Measurements from ENCODE around the gene SRMS.
A peak's percentile ranks its signal among the peaks of the same experiment; 100 is the strongest.

Gene SRMS

GRCh38 chr20:63551068-63551467 lies 3.5 kb upstream of the SRMS start:
- DNase-seq, result no peak

GRCh38 chr20:63549679-63550282 lies 2.2 kb upstream of the SRMS start:
- DNase-seq, result no peak

GRCh38 chr20:63549019-63549418 lies 1.5 kb upstream of the SRMS start:
- no peak for DNase-seq

GRCh38 chr20:63548542-63548941 lies 993 bp upstream of the SRMS start:
- DNase-seq, result no peak

- DNase-seq, result no peak
Observed at GRCh38 chr20:63546956-63547724, 409 bp downstream of the SRMS start.

DNA sequence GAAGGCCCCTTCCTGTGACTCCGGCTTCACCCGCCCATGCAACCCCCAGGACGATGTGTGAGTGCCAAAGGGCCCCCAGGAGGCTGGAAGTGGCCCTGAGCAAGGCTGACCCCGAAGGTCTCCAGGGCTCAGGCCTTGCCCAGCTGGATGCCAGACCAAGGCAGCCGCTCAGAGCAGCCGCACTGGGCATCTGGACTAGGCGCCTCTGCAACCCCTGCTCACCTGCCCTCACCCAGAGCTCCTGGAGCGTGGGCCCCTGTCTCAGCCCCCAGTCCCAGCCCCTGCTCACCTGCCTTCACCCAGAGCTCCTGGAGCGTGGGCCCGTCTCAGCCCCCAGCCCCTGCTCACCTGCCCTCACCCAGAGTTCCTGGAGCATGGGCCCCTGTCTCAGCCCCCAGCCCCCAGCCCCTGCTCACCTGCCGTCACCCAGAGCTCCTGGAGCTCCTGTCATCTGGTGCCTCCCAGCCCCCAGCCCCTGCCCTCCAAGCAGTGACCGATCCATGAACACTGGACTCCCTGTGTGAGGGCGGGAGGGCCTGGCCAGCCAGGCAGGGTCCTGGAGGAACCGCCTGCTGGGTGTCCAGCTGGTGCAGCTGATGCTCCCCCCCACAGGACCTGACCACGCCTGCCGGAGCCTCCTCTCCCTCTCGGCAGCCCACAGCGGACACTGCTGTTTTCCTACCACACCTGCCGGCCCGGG lies 1.1 kb downstream of the SRMS start:
- no peak for DNase-seq

DNA sequence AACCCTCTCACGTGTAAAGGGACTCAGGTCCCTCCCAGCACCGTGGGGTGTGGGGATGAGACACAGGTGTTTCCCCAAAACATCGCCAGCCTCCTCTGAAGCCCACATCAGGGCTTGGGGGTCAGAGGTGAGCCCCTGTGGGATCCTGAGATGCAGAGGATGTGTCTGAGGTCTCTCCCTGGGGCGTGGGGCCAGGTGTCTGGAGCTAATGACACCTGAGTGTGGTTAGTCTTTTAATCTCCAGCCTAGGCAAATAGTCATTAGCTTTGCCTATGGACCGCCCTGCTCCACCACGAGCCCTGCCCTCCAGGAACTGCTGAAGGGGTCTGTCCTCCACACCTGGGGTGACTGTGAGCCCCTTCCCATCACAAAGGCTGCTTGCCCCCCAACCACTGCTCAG lies 1.7 kb downstream of the SRMS start:
- no peak for DNase-seq

GRCh38 chr20:63544958-63545516 lies 2.5 kb downstream of the SRMS start:
- no peak for DNase-seq

GRCh38 chr20:63544241-63544957 lies 3.1 kb downstream of the SRMS start:
- no peak for DNase-seq

- no peak for DNase-seq
Observed at GRCh38 chr20:63543733-63544132, 3.8 kb downstream of the SRMS start.

DNA sequence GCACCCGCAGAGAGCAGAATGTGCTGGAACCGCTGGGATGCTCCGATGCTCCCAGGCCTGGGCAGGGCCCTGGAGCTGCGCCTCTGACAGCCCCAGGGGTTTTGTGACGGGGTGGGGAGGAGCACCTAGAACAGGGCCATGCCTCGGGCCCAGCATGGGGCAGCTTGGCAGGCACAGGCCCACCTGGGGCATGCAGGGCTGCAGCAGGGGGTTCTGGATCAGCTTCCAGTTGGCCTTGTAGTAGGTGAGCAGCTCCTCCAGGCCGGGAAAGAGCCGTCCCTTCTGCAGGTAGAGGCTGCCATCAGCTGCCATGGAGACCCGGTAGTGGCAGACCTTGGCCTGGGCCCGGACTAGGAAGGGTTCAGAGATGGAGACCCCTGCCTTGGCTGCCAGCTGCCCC lies 4.4 kb downstream of the SRMS start:
- DNase-seq, result no peak

GRCh38 chr20:63542696-63543095 lies 4.9 kb downstream of the SRMS start:
- no peak for DNase-seq

GRCh38 chr20:63542031-63542559 lies 5.5 kb downstream of the SRMS start:
- no peak for DNase-seq

DNA sequence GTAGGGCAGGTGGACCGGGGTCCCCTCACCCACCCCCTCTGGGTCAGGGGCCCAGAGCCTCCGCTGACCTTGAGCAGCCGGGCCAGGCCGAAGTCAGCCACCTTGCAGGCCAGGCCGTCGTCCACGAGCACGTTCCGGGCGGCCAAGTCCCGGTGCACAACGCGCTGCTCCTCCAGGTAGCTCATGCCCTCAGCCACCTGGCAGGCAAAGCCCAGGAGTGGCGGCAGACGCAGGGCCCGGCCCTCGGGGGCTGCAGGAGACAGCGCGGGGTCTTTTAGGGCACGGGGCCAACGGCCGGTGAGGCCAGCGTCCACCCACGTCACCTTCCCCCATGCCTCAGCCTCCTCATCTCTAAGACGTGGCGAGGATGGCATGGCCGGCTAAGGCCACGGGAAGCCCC lies 6.2 kb downstream of the SRMS start:
- no peak for DNase-seq

GRCh38 chr20:63540417-63541186 lies 6.9 kb downstream of the SRMS start:
- DNase-seq, result no peak

DNA sequence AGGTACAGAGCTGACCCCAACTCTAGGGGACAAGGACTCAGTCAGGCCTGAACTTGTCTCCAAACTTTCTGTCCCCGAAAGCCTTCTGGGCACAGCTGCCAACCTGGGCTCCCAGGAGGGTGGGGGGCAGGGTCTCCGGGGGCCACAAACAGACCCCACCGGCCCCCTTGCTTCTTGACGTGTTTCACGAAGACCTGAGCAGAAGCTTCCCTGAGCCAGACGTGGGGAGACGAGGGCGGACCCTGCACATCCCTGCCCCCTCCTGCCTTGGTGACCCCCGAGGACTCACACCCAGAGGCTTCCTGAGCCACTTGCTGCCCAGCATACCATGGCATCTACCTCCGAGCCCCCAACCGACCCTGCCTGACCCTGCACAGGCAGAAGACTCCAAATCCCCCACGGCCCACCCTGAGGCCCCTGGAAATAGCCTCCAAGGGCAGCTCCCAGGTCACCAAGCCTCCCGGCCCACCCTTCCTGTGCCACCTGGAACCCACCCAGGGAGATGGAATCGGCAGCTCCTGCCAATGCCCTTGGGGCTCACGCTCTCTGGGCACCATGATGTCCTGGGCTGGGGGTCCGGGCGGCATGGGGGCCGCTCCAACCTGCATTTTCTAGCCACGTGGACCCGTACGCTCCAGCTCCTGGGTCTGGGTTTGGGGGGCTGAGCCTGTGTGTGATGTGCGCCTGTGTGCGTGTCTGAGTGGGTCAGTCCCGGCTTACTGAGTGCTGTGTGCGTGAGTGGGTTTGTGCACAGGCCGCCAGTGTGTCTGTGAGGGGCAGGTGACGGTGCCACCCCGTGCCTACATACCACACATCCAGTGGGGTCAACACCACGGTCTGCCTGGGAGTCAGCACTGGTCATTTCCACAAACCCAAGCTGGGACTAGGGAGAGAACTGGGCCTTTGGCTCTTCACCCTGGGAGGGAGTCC lies 7.8 kb downstream of the SRMS start:
- DNase-seq, result no peak

- DNase-seq, result no peak
Observed at GRCh38 chr20:63539092-63539430, 8.5 kb downstream of the SRMS start.

DNA sequence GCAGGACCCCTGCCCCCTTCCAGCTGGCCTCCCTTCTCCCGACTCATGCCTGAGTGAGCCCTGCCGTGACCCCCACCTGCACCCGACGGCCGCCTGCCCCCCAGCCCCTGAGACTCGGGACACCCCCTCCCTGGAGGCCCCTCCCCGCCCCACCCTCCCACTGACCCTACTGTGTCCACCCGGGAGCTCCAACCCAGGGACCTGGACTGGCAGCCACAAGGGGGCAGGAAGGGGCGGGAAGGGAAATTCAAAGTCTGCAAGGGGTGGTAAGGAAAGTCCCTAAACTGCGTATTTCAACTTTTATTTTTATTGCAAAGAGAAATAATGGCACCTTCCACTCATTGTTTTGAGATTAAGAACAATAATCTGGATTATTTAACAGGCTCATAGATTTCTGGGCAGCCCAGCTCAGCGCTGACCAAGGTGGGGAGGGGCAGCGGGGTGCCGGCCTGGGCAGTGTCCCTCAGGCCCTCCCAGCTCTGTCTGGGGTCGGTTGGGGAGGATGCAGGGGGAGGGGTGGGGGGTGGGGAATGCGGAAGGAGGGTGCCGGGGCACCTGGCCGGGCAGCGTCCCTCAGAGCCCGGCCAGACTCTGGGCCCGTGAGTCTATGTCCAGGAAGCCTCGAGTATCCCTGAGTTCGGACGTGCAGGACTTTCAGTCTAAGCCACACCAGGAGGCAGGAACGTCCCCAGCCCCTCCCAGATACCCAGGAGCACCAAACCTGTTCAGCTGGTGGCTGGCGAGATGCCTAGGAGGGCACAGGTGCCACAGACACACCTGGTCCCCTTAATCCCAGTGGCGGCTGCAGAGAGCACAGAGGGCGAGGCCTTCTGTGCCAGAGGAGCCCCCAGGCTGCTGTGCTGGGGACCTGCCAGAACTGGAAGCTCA lies 9.1 kb downstream of the SRMS start:
- DNase-seq, result peak; percentile 31

GRCh38 chr20:63537525-63538203 lies 9.9 kb downstream of the SRMS start:
- peak; percentile 96 for DNase-seq

Measured in stimulated activated CD4-positive, alpha-beta T cell treated with anti-CD3 and anti-CD28 coated beads, Interleukin-4, amount 100 ng/mL, for 24 hours (primary cell).